ENCODE results near the gene C1orf115.
"Not testable (repeated sequence)": the region's sequence is repeated elsewhere in the genome, so short reads cannot be mapped to it uniquely, and the experiment has no call there.

Gene C1orf115

DNA sequence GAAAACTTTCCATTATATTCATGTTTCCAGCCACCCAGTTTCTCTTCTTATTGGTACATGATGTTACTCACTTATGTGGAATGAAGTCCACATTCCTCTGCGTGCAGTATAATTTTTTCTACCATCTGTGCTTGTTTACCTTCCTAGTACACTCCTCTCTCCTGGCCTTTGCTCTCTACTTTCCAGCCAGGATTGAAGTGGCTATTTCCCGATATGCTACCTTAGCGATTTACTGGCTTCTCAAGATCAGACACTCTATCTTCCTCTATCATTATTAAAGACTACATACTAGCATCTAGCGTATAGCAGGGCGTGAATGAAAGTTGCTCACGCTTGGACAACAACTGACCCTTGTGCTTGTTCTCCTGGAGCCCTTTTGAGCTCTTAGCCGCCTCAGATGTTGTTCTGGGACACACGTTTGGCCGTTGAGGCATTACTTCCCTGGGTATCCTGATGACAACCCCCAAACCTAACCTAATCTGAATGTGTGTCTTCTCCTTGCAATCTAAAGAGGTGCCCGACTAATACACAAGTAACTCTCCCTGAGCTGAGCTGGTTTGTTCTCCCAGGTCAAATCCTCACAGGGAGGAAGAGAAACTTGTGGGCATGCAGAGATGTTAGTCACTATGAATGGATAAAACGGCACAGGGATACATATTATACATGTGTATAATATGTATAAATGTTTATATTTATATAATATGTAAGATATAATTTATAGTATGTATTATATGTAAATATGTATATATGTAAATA, 44.6 kb downstream of the C1orf115 start:
- Histone ChIP-seq H4K20me1 (ENCODE audit: insufficient read depth, low read length, poor library complexity, severe bottlenecking) (no peaks in the 10 kb centered on the region), H3K36me3 (ENCODE audit: insufficient read depth, low read length) (no peaks in the 10 kb centered on the region), H3K4me1 (ENCODE audit: insufficient read depth, low read length, poor library complexity, severe bottlenecking) (no peaks in the 10 kb centered on the region), H3F3A (ENCODE audit: low read depth) (no peaks in the 10 kb centered on the region), H3K79me2 (ENCODE audit: insufficient read depth, low read length) (no peaks in the 10 kb centered on the region), H3K4me2 (ENCODE audit: low read depth, low read length, poor library complexity, severe bottlenecking) (no peak overlapping the region), H3K9me3 (ENCODE audit: insufficient read depth, low read depth, low read length) (no peaks in the 10 kb centered on the region), H3K9me2 (replicated peaks; ENCODE audit: low read depth, low read length) (no peaks in the 10 kb centered on the region), H2AFZ (ENCODE audit: low read length) (no peak overlapping the region), H3K4me3 (ENCODE audit: low read length, poor library complexity, severe bottlenecking) (no peak overlapping the region), H3K9ac (ENCODE audit: low read depth, low read length, poor library complexity, severe bottlenecking) (no peak overlapping the region), H3K27me3 (ENCODE audit: insufficient read depth, low read length, poor library complexity, severe bottlenecking) (peaks cover 26% of the 10 kb centered on the region)
- TF ChIP-seq EZH2phosphoT487 (IDR thresholded peaks at IDR 0.05; ENCODE audit: borderline replicate concordance): no peak
- TF ChIP-seq, protein P1, sequence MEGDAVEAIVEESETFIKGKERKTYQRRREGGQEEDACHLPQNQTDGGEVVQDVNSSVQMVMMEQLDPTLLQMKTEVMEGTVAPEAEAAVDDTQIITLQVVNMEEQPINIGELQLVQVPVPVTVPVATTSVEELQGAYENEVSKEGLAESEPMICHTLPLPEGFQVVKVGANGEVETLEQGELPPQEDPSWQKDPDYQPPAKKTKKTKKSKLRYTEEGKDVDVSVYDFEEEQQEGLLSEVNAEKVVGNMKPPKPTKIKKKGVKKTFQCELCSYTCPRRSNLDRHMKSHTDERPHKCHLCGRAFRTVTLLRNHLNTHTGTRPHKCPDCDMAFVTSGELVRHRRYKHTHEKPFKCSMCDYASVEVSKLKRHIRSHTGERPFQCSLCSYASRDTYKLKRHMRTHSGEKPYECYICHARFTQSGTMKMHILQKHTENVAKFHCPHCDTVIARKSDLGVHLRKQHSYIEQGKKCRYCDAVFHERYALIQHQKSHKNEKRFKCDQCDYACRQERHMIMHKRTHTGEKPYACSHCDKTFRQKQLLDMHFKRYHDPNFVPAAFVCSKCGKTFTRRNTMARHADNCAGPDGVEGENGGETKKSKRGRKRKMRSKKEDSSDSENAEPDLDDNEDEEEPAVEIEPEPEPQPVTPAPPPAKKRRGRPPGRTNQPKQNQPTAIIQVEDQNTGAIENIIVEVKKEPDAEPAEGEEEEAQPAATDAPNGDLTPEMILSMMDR (conservative IDR thresholded peaks at IDR 0.05; ENCODE audit: low read length): no peak

DNA sequence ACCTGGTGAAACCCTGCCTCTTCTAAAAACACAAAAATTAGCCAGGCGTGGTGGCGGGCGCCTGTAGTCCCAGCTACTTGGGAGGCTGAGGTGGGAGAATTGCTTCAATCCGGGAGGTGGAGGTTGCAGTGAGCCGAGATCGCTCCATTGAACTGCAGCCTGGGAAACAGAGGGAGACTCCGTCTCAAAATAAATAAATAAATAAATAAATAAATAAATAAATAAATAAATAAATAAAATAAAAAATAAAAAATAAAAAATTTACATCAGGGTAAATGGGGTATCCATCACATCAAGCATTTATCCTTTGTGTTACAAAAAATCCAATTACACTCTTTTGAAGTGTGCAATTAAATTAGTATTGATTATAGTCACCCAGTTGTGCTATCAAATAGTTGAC, 46.1 kb downstream of the C1orf115 start:
- H3K27me3 ChIP-seq (ENCODE audit: insufficient read depth, low read length, poor library complexity, severe bottlenecking): peaks cover 11% of the 10 kb centered on the region
- H3K9me2 ChIP-seq (replicated peaks; ENCODE audit: low read depth, low read length); H4K20me1 ChIP-seq (ENCODE audit: insufficient read depth, low read length, poor library complexity, severe bottlenecking); H3F3A ChIP-seq (ENCODE audit: low read depth); H3K79me2 ChIP-seq (ENCODE audit: insufficient read depth, low read length); H3K9me3 ChIP-seq (ENCODE audit: insufficient read depth, low read depth, low read length); H2AFZ ChIP-seq (ENCODE audit: low read length); H3K4me2 ChIP-seq (ENCODE audit: low read depth, low read length, poor library complexity, severe bottlenecking); H3K9ac ChIP-seq (ENCODE audit: low read depth, low read length, poor library complexity, severe bottlenecking); H3K4me1 ChIP-seq (ENCODE audit: insufficient read depth, low read length, poor library complexity, severe bottlenecking); H3K4me3 ChIP-seq (ENCODE audit: low read length, poor library complexity, severe bottlenecking); H3K36me3 ChIP-seq (ENCODE audit: insufficient read depth, low read length): not testable (repeated sequence)

DNA sequence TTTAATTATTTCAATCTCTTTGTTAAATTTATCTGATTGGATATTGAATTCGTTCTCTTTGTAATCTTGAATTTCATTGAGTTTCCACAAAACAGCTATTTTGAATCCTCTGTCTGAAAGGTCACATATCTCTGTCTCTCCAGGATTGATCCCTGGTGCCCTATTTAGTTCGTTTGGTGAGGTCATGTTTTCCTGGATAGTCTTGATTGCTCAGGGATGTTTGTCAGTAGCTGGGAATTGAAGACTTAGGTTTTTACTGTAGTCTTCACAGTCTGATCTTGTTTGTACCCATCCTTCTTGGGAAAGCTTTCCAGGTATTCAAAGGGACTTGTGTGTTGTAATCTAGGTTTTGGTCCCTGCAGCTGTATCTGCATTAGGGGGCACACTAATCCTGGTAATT, 51.2 kb downstream of the C1orf115 start:
- Histone ChIP-seq H3K9me2 (replicated peaks; ENCODE audit: low read depth, low read length) (no peaks in the 10 kb centered on the region), H3K4me3 (ENCODE audit: low read length, poor library complexity, severe bottlenecking) (no peak overlapping the region), H2AFZ (ENCODE audit: low read length) (no peak overlapping the region)

More for the DNA sequence above, 51.2 kb downstream of the C1orf115 start:
- no peak for TF ChIP-seq EZH2phosphoT487 (IDR thresholded peaks at IDR 0.05; ENCODE audit: borderline replicate concordance)
- TF ChIP-seq, protein P1 (conservative IDR thresholded peaks at IDR 0.05; ENCODE audit: low read length): no peak
- Histone ChIP-seq H3K4me1 (ENCODE audit: insufficient read depth, low read length, poor library complexity, severe bottlenecking) (no peaks in the 10 kb centered on the region), H3K79me2 (ENCODE audit: insufficient read depth, low read length) (no peaks in the 10 kb centered on the region), H4K20me1 (ENCODE audit: insufficient read depth, low read length, poor library complexity, severe bottlenecking) (no peaks in the 10 kb centered on the region), H3F3A (ENCODE audit: low read depth) (no peaks in the 10 kb centered on the region), H3K9ac (ENCODE audit: low read depth, low read length, poor library complexity, severe bottlenecking) (no peak overlapping the region), H3K36me3 (ENCODE audit: insufficient read depth, low read length) (no peaks in the 10 kb centered on the region), H3K9me3 (ENCODE audit: insufficient read depth, low read depth, low read length) (no peaks in the 10 kb centered on the region), H3K4me2 (ENCODE audit: low read depth, low read length, poor library complexity, severe bottlenecking) (no peak overlapping the region), H3K27me3 (ENCODE audit: insufficient read depth, low read length, poor library complexity, severe bottlenecking) (no peaks in the 10 kb centered on the region)
